SKM-1 treated with dmso at 0.1 percent for 144 hours (cell line): ENCODE measurements around the gene FNIP2.
"Not testable (repeated sequence)": the region's sequence is repeated elsewhere in the genome, so short reads cannot be mapped to it uniquely, and the experiment has no call there.

Source experiments
- DNase-seq: peaks from one replicate; lab custom pipeline; 2025; ENCODE audit not compliant: unreplicated experiment; lab: John Stamatoyannopoulos, UW

FNIP2 gene

DNA sequence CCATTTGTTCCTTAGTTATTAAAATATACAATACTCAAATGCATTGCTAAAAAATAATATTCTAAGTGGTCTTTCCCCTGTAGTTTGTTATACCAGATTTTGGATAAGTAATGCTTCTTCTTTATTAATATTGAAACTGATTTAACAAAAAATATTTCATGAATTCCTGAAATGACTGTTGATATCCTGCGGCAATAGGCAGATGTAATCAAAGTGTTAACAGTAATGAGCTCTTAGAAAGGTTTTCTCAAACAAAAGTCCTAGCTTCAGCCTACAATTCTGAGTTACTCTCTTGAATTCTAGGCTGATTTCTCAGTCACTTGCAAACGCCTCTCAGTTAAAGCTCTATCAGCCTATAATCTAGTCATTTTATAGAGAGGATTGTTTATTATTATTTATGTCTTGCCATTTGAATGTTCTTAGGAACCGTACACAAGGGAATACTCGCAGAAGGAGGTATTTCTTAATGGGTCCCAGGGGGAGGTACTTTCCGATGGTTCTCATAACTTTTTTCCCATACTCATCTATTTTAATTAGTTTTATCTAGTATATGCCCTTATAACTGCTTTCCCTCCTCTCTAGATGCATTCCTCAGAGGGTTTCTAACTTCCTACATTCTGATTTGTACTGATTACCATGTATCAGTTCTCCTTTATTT, 96.8 kb downstream of the FNIP2 start:
- DNase-seq, result no peak

GRCh38 chr4:158869001-158869400, 100.2 kb downstream of the FNIP2 start:
- DNase-seq, result no peak

DNA sequence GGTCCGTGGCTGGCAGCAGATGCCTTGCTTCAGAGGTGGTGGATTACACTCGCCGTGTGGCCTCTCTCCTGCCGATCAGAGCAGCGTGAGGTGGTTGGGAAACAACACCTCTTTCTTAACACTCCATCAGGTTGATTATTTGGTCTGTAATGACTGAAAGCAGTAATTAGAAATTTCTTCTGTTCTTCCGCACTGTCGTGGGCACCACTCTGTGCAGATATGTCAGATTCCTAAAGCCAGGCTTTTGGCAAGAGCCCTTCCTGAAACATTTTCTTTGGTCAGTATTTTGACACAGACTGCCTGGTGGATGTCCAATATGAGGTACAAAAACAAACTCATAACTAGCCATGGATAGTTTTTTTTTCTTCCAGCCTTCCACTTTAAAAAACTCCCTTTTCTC, 100.9 kb downstream of the FNIP2 start:
- no peak for DNase-seq

GRCh38 chr4:158870282-158870625, 101.4 kb downstream of the FNIP2 start:
- no peak for DNase-seq

DNA sequence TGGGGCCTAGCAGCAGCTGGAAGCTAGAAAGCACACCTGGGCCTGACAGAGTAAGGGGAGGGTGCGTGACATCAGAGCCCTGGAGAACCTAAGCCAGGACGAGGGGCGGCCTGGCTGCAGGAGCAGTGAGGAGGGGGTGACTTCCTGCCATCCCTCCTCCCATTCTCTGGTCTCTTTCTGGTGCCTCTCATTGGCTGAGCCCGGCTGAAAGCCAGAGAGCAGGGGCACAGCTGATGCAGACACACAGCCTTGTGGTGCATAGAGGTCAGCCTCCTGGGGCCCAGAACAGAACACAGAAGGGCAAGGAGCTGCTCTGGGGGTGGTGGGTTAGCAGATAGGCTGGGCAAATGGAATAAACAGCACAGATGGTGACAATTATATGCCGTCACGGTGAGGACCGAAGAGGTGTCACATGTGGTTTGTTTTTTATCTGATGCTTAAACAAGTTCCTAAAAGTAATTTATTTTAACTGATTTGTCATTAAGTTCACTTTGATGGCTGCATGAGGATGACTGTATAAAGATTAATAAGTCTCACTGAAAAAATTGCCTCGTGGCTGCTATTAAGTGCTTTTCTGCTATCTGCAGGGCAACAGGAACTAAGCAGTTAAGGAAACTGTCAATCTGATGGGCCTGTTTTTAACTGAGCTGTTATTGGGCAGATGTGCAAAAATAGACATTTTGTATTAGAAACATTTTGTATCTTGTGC, 102.0 kb downstream of the FNIP2 start:
- DNase-seq, result no peak

- DNase-seq, result no peak
These were observed 102.5 kb downstream of the FNIP2 start for GRCh38 chr4:158871335-158871724.

DNA sequence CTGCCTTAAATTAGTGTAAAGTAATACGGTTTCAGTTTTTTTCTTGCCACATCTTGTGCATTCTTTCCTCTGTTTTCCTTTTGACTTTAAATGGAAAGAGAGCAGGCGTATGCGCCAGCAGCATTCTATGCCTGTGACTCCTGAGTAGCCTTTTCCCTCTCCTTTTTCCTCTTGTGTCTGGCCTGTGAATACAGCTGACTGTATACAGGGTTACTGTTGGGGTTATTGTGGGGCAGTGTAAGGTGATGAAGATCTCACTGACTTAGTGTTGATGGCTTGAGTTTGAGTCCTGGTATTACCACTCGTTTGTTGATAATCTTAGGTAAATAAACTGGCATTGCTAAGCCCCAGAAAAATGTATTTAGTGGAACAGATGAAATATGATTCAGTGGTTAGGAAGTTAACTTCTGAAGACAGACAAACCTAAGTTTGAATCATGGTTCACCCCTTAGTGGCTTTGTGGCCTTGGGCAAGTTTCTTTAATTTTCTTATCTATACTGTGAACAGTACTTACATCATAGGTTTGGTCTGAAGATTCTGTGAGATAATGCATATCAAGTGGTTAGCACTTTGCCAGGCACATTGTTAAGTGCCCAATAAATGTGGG, 105.1 kb downstream of the FNIP2 start:
- no peak for DNase-seq

DNA sequence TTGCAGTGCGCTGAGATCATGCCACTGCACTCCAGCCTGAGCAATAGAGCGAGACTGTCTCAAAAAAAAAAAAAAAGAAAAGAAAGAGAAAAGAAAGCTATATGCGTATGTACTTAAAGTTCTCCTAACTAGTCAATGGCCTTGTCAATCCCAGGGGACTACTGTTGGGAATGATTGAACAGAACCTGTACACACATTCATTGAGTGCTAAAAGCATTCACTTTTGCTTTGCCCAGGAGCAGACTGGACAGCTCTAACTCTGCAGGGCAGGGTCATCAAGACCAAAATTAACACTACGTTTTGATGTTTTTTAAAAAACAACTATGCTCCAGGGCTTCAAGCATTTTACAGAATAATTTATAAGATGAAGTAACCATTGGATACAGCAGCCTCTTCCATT, 106.2 kb downstream of the FNIP2 start:
- DNase-seq, result no peak

- DNase-seq, result no peak
These were observed 106.6 kb downstream of the FNIP2 start for GRCh38 chr4:158875455-158875854.

DNA sequence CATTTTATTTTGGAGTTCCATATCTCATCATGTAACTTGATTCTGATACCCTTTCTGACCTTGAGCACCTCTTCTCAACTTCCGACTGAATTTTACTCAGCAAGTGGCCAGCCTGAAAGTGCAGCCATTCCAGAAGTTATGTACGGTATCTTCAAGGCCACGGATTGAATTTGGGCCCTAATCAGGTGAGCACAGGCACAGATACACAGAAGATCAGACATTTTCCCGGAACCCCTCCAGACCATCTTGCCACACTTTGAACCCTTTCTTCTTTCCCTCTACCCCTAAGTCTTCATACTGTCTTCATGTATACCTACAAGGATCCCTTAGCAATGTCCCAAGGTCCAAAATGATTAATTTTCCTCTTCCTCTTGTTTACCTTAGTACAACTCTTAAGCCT, 108.2 kb downstream of the FNIP2 start:
- no peak for DNase-seq

DNA sequence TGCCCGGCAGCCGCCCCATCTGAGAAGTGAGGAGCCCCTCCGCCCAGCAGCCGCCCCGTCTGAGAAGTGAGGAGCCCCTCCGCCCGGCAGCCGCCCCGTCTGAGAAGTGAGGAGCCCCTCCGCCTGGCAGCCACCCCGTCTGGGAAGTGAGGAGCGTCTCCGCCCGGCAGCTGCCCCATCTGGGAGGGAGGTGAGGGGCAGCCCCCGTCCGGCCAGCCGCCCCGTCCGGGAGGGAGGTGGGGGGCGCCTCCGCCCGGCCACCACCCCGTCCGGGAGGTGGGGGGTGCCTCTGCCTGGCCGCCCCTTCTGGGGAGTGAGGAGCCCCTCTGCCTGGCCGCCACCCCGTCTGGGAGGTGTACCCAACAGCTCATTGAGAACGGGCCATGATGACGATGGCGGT, 113.3 kb downstream of the FNIP2 start:
- DNase-seq, result not testable (repeated sequence)

DNA sequence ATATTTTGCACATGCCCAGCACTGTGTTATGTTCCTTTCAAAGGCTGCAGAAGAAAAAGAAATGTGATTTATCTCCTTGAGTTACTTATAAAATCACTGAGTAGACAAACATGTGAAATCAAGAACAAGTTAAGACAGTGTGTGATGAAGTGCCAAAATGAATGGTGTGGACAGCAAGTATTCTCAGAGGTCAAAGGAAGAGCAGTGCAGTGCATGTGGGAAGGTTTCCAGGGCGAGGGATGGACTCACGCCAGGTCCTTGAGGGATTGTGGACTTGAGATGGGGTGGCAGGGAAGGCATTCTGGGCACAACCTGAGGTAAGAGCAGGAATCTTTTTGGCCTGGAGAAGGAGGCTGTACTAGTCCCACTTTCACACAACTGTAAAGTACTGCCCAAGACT, 115.5 kb downstream of the FNIP2 start:
- no peak for DNase-seq

DNA sequence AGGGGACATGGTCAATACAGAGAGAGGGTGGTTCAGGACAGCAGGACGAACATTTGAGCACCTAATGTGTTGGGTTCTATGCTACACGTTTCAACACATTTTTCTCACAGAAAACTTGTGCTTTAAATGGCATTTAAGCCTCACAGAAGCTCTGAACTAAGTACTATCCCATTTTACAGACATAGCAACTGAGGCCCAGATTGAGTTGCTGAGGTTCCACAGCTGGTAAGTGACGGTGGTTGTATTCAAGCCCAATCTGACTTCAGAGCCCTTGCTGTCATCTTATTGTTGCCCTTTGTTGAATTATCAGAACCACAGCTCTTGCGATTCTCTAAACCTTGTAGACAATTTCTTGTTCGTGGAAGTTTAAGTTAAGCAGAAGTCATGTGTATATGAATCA, 116.7 kb downstream of the FNIP2 start:
- DNase-seq, result no peak

GRCh38 chr4:158890294-158890693, 121.5 kb downstream of the FNIP2 start:
- DNase-seq, result no peak

- DNase-seq, result no peak
These were observed 122.4 kb downstream of the FNIP2 start for GRCh38 chr4:158891256-158891655.

GRCh38 chr4:158894826-158895225, 126.0 kb downstream of the FNIP2 start:
- no peak for DNase-seq

- DNase-seq, result no peak
These were observed 127.2 kb downstream of the FNIP2 start for GRCh38 chr4:158895797-158896576.

DNA sequence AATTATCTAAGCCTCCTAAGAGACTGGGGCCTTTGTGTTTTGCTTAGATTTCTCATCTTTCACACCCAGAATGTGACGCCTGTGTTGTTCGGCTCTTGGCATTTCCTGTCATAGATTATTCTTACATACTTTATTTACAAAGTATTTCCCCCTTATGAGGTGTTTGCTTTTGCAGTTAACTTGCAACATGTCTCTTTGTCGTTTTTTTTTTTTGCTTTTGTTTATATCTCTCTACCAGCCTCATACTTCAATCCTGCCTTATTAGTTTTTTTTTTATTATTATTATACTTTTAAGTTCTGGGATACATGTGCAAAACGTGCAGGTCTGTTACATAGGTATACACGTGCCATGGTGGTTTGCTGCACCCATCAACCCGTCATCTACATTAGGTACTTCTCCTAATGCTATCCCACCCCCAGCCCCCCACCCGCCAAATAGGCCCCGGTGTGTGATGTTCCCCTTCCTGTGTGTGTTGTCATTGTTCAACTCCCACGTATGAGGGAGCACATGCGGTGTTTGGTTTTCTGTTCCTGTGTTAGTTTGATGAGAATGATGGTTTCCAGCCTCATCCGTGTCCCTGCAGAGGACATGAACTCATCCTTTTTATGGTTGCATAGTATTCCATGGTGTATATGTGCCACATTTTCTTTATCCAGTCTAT, 127.9 kb downstream of the FNIP2 start:
- DNase-seq, result not testable (repeated sequence)

DNA sequence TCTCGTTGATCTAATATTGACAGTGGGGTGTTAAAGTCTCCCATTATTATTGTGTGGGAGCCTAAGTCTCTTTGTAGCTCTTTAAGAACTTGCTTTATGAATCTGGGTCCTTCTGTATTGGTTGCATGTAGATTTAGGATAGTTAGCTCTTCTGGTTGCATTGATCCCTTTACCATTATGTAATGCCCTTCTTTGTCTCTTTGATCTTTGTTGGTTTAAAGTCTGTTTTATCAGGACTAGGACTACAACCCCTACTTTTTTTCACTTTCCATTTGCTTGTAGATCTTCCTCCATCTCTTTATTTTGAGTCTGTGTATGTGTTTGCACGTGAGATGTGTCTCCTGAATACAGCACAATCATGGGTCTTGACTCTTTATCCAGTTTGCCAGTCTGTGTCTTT, 131.6 kb downstream of the FNIP2 start:
- DNase-seq, result not testable (repeated sequence)

DNA sequence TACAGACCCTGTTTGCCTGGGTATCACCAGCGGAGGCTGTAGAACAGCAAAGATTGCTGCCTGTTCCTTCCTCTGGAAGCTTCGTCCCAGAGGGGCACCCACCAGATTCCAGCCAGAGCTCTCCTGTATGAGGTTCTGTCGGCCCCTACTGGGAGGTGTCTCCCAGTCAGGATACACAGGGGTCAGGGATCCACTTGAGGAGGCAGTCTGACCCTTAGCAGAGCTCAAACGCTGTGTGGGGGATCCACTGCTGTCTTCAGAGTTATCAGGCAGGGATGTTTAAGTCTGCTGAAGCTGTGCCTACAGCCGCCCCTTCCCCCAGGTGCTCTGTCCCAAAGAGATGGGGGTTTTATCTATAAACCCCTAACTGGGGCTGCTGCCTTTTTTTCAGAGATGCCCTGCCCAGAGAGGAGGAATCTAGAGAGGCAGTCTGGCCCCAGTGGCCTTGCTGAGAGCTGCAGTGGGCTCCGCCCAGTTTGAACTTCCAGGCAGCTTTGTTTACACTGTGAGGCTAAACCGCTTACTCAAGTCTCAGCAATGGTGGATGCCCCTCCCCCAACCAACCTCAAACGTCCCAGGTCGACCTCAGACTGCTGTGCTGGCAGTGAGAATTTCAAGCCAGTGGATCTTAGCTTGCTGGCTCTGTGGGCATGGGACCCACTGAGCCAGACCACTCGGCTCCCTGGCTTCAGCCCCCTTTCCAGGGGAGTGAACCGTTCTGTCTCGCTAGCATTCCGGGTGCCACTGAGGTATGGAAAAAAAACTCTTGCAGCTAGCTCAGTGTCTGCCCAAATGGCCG, 133.7 kb downstream of the FNIP2 start:
- not testable (repeated sequence) for DNase-seq
